Body of pancreas (tissue), 4 donors: ENCODE results near the gene RGS6. TPM values are rescaled to one million over a fixed set of nuclear protein-coding genes. Genes with fewer than 3 reads are reported as not detected.

Source experiments
- ATAC-seq: fragments of 150-250 bp; one replicate; pipeline ENCODE4 v1.9.1; 2016
- DNase-seq, 4 donors: peaks; one replicate each; pipeline ENCODE4 v3.0.0-alpha.2; 2019
- H3K27ac ChIP-seq, 4 donors: fragments of 200-600 bp; sonication (generic); 1 replicate in 3 of 4; 2 replicates in 1 of 4; pipeline versions ENCODE4 v1.5.1 to v1.6.1; 2016 to 2019; ENCODE audit warnings: mild to moderate bottlenecking in 1 of 4, mixed read lengths in 1 of 4, moderate library complexity in 1 of 4
- H3K27me3 ChIP-seq, 2 donors: fragments of 200-600 bp; sonication (generic); one replicate each; pipeline ENCODE4 v1.6.0; 2016; ENCODE audit warnings: mild to moderate bottlenecking in 1 of 2
- H3K36me3 ChIP-seq, 2 donors: fragments of 200-600 bp; sonication (generic); replicated peaks in 1 of 2; 2 replicates each; pipeline ENCODE4 v1.5.1; 2016; ENCODE audit warnings: low read depth in 2 of 2; ENCODE audit not compliant: insufficient read depth in 1 of 2
- H3K4me1 ChIP-seq: fragments of 200-600 bp; sonication (generic); one replicate; pipeline ENCODE4 v1.6.0; 2016
- H3K4me3 ChIP-seq, 2 donors: fragments of 200-600 bp; sonication (generic); 1 replicate in 1 of 2; 2 replicates in 1 of 2; pipeline ENCODE4 v1.5.1; 2016 to 2019
- H3K9me3 ChIP-seq, 3 donors: fragments of 200-600 bp; sonication (generic); 1 replicate in 2 of 3; 2 replicates in 1 of 3; pipeline ENCODE4 v1.5.1; 2016
- POLR2A ChIP-seq, 3 donors: fragments of 450-650 bp; IDR thresholded peaks; one replicate each; pipeline ENCODE4 v1.6.1; 2016; ENCODE audit warnings: antibody characterized with exemption in 3 of 3, mild to moderate bottlenecking in 2 of 3
- WGBS, 2 donors: methylation state at CpG; one replicate each; pipeline ENCODE4 v1.1.5; 2017; 5-methylcytosine and 5-hydroxymethylcytosine counted together
- intact Hi-C: fragments of 100-400 bp; cut with DNase I; formaldehyde crosslinking; loops from one replicate; pipeline ENCODE4 v1.15.1; 2023
- total RNA-seq, 2 donors: library from RNA; depleted of rRNA; stranded (reverse); fragments of >200 nt; gene quantifications; one replicate each; pipeline ENCODE4 v1.1.0, GENCODE V29; 2016
- TF ChIP-seq, protein P1 (sequence below), 7 experiments: fragments of 450-650 bp in 4 of 7; fragments of 200-600 bp in 3 of 7; sonication (generic) in 3 of 7; IDR thresholded peaks; one replicate each; pipeline ENCODE4 v1.5.1; 2016 to 2019; ENCODE audit warnings: antibody characterized with exemption in 7 of 7

The RGS6 gene
- total RNA-seq, 2 donors from 2014 or later = 0.26 to 1.3 TPM

DNA sequence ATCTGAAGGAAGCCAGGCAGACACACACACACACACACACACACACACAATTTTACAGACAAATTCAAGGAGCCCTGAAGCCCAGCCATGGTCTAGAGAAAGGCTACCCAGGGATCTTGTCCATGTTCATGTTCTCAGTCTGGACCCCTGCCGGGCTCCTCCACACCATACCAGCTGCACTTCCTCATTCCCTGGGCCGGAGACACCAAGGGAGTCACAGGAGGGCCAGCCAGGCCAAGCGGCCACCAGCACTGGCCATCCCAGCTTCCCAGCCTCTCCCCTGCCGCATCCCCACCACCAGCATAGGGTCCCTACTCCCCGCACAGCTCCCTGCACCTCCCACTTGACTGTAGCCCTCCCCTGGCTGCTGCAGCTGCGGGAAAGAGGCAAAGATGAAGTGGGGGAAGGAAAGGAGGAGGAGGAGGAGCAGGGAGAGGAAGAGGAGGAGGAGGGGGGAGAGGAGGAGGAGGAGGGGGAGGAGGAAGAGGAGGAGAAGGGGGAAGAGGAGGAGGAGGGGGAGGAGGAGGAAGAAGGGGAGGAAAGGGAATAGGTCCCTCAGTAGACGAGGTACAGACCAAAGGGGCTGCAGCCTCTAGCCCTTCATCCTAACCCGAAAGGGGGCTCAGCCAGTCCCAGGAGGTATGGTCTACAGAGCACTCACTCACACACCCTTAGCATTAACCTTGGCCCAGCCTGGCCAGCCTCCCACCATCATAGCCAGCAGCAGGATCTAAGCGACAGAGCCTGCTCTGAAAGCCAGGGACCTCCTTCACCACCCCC lies 668.5 kb downstream of the RGS6 start:
- ATAC-seq = no peak
- Histone ChIP-seq H3K9me3 (no peaks in the 10 kb centered on the region), H3K27ac (no peak overlapping the region), H3K4me1 (no peaks in the 10 kb centered on the region), H3K4me3 (no peak overlapping the region), H3K36me3 (no peaks in the 10 kb centered on the region), H3K27me3 (no peaks in the 10 kb centered on the region)
- intact Hi-C loops = no loop called here
- no peak for TF ChIP-seq POLR2A (IDR thresholded peaks at IDR 0.05)
- TF ChIP-seq, protein P1, sequence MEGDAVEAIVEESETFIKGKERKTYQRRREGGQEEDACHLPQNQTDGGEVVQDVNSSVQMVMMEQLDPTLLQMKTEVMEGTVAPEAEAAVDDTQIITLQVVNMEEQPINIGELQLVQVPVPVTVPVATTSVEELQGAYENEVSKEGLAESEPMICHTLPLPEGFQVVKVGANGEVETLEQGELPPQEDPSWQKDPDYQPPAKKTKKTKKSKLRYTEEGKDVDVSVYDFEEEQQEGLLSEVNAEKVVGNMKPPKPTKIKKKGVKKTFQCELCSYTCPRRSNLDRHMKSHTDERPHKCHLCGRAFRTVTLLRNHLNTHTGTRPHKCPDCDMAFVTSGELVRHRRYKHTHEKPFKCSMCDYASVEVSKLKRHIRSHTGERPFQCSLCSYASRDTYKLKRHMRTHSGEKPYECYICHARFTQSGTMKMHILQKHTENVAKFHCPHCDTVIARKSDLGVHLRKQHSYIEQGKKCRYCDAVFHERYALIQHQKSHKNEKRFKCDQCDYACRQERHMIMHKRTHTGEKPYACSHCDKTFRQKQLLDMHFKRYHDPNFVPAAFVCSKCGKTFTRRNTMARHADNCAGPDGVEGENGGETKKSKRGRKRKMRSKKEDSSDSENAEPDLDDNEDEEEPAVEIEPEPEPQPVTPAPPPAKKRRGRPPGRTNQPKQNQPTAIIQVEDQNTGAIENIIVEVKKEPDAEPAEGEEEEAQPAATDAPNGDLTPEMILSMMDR (IDR thresholded peaks at IDR 0.05) = no peak
- 69 to 79% methylated on average over 8 of the region's 9 CpGs for WGBS, 2 donors
- DNase-seq = no peak

DNA sequence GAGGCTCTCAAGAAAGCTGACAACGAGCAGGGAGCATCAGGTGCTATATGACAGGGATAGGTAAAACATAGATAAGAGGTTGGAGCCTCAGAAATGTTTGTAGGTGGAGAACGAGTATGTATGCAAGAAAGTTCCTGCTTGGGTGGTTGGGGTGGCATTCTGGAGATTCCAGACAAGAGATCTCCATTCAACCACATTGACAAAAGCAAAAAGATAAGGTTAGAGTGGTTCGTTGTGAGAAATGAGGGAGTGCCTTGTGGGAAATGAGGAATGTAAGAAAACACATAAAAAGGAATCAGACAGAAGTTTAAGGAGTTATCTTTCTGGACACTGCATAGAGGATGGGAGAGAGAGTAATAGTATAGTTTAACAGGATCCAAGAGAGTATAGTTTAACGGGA lies 671.4 kb downstream of the RGS6 start:
- Histone ChIP-seq H3K36me3 (no peaks in the 10 kb centered on the region), H3K4me1 (no peaks in the 10 kb centered on the region), H3K9me3 (no peaks in the 10 kb centered on the region), H3K4me3 (no peak overlapping the region), H3K27me3 (no peaks in the 10 kb centered on the region), H3K27ac (no peak overlapping the region)
- TF ChIP-seq POLR2A (IDR thresholded peaks at IDR 0.05) = no peak
- TF ChIP-seq, protein P1 (IDR thresholded peaks at IDR 0.05) = no peak
- WGBS, 2 donors = 53 to 58% methylated on average over 4 of the region's 4 CpGs
- DNase-seq = no peak
- intact Hi-C loops = no loop called here
- no peak for ATAC-seq

DNA sequence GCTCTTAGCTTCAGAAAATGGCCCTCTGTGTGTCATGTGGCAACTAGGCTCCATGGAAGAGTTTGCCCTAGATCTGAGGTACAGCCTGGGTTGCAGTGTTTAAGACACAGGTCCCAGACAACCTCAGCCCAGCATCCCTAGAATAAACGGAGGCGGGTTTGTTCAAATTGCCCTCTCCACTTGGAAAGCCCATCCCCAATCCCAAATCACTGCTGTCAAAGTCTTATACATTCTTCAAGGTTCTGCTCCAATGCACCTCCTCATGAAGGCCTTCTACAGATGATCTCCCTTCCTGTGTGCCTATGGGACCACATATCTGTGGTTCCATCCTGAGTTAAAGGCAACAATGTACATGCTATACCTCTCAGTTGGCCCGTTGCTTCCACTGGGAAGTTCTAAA lies 671.9 kb downstream of the RGS6 start:
- no peak for ATAC-seq
- 73 to 89% methylated on average over 3 of the region's 3 CpGs for WGBS, 2 donors

DNA sequence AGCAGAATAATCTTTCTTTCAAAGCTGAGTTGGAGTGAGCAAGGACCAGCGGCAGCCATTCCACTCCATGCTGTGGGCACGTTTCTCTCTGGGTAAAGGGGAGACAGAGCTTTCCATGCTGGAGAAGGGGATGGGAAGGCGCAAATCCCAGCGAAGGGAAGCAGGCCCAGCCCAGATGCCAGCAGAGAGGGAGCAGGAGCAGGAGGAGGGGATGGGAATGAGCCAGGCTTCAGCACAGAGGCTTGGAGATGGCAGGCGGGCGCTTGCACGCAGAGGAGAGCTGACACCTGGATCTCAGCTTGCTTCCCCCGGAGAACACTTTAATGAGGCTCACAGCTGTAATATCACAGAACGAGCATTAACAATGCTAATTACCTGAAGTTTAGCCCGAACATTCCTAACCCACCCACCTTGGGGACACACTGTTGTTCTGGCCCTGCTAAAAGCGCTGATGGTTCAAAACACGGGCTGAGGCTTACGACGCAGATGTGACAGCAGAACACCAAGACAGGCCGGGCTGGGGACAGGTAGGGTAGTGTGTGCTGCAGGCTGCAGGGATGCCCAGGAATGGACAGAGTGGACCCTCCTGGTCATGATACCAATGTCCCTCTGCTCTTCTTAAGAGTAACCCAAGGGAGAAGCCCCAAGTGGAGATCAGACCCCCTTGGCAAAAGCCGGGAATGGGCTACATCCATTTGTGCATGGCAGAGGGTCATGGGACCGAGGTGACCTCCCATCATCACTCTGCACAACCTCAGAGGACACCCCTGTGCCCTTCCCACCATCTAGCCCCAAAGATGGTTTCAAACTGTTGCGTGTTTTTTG lies 673.1 kb downstream of the RGS6 start:
- WGBS, 2 donors = 90 to 93% methylated on average over 16 to 18 of the region's 18 CpGs

More for the DNA sequence above, 671.9 kb downstream of the RGS6 start:
- Histone ChIP-seq H3K4me3 (no peak overlapping the region), H3K27me3 (no peaks in the 10 kb centered on the region), H3K9me3 (no peaks in the 10 kb centered on the region), H3K4me1 (no peaks in the 10 kb centered on the region), H3K27ac (no peak overlapping the region), H3K36me3 (no peaks in the 10 kb centered on the region)
- TF ChIP-seq POLR2A (IDR thresholded peaks at IDR 0.05) = no peak
- no peak for DNase-seq
- intact Hi-C loops = no loop called here

DNA sequence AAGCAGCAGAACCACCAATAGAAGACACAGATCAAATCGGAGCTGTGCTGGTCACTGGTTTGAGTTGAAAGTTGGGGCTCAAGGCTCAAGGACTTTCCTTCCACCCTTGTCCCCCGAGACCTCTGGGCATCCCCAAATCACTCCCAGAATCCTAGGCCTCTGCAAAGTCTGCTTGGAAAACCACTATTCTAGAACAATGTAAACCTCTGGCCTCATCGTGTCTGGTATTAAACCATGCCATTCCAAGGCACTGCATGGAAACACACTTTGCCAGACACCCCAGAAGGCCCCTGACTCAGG lies 673.6 kb downstream of the RGS6 start:
- no peak for DNase-seq
- no peak for ATAC-seq
- H3K36me3 ChIP-seq = no peaks in the 10 kb centered on the region
- intact Hi-C loops = no loop called here
- no peaks in the 10 kb centered on the region for H3K9me3 ChIP-seq
- no peak overlapping the region for H3K4me3 ChIP-seq
- no peaks in the 10 kb centered on the region for H3K4me1 ChIP-seq
- no peaks in the 10 kb centered on the region for H3K27me3 ChIP-seq
- WGBS, 2 donors = 80 to 91% methylated on average over 3 of the region's 3 CpGs
- TF ChIP-seq POLR2A (IDR thresholded peaks at IDR 0.05) = no peak
- TF ChIP-seq, protein P1 (IDR thresholded peaks at IDR 0.05) = no peak
- H3K27ac ChIP-seq = no peak overlapping the region

More for the DNA sequence above, 673.1 kb downstream of the RGS6 start:
- no peaks in the 10 kb centered on the region for H3K4me1 ChIP-seq
- no peak for TF ChIP-seq POLR2A (IDR thresholded peaks at IDR 0.05)
- TF ChIP-seq, protein P1 (IDR thresholded peaks at IDR 0.05) = no peak
- H3K9me3 ChIP-seq = no peaks in the 10 kb centered on the region
- DNase-seq = no peak
- ATAC-seq = no peak
- H3K27me3 ChIP-seq = no peaks in the 10 kb centered on the region
- no peak overlapping the region for H3K27ac ChIP-seq
- no peaks in the 10 kb centered on the region for H3K36me3 ChIP-seq
- intact Hi-C loops = no loop called here
- no peak overlapping the region for H3K4me3 ChIP-seq
